Measurements from ENCODE around the gene ENDOV. TPM values are rescaled to one million over a fixed set of nuclear protein-coding genes. Genes with fewer than 3 reads are reported as not detected.

ENDOV gene
- total and polyA plus RNA-seq, 2 of the 13 experiments (the other 11 are each of a cell fraction or from before 2014, with no cell fraction given) = 15.1 to 17.1 TPM

DNA sequence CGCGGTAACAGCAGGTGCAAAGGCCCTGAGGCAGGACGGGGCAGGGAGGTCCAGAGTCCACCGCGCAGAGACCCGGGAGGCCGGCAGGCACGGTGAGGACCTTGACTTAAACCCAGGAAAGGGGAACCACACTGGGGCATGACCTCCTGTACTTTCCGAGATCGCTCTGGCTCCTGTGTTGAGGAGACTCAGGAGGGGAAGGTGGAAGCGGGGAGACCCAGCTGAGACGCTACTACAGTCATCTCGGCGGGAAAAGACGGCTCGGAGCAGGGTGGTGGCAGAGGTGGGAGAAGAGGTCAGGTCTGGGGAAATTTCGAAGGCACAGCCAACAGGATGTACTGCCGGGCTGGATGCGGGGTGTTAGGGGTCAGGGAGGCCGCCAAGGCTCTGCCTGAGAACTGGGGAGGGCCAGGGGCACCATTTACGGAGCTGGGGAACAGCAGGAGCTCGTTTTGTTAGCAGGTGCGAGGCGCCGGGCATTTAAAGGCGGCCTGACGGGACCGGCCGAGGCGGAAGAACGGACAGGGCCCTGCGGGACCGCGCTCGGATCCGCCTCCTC, 39.1 kb downstream of the ENDOV start (continued):
- TF ChIP-seq, protein P1, sequence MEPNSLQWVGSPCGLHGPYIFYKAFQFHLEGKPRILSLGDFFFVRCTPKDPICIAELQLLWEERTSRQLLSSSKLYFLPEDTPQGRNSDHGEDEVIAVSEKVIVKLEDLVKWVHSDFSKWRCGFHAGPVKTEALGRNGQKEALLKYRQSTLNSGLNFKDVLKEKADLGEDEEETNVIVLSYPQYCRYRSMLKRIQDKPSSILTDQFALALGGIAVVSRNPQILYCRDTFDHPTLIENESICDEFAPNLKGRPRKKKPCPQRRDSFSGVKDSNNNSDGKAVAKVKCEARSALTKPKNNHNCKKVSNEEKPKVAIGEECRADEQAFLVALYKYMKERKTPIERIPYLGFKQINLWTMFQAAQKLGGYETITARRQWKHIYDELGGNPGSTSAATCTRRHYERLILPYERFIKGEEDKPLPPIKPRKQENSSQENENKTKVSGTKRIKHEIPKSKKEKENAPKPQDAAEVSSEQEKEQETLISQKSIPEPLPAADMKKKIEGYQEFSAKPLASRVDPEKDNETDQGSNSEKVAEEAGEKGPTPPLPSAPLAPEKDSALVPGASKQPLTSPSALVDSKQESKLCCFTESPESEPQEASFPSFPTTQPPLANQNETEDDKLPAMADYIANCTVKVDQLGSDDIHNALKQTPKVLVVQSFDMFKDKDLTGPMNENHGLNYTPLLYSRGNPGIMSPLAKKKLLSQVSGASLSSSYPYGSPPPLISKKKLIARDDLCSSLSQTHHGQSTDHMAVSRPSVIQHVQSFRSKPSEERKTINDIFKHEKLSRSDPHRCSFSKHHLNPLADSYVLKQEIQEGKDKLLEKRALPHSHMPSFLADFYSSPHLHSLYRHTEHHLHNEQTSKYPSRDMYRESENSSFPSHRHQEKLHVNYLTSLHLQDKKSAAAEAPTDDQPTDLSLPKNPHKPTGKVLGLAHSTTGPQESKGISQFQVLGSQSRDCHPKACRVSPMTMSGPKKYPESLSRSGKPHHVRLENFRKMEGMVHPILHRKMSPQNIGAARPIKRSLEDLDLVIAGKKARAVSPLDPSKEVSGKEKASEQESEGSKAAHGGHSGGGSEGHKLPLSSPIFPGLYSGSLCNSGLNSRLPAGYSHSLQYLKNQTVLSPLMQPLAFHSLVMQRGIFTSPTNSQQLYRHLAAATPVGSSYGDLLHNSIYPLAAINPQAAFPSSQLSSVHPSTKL (CRISPR knock-in tag; IDR thresholded peaks at IDR 0.05) = no peak; the same call in 1 of the 2 replicates
- TF ChIP-seq ATAD3A (CRISPR knock-in tag; IDR thresholded peaks at IDR 0.05) = no peak
- 0 out of 2 replicates have a peak, but pooled peaks have one; percentile 35 for TF ChIP-seq ZBTB7B (CRISPR knock-in tag; IDR thresholded peaks at IDR 0.05)
- TF ChIP-seq BORCS8-MEF2B (CRISPR knock-in tag; IDR thresholded peaks at IDR 0.05) = no peak
- no peak for TF ChIP-seq ZNF777 (CRISPR knock-in tag; IDR thresholded peaks at IDR 0.05)
- no peak for TF ChIP-seq ZBTB33 (CRISPR knock-in tag; IDR thresholded peaks at IDR 0.05)
- TF ChIP-seq ZC3H4 (CRISPR knock-in tag; IDR thresholded peaks at IDR 0.05; ENCODE audit: borderline replicate concordance) = peak; percentile 97; the same call in 1 of the 2 replicates
- no peak for TF ChIP-seq ZNF720 (CRISPR knock-in tag; IDR thresholded peaks at IDR 0.05)
- TF ChIP-seq RAD51 (IDR thresholded peaks at IDR 0.05; ENCODE audit: borderline replicate concordance) = no peak
- TF ChIP-seq, protein P2, sequence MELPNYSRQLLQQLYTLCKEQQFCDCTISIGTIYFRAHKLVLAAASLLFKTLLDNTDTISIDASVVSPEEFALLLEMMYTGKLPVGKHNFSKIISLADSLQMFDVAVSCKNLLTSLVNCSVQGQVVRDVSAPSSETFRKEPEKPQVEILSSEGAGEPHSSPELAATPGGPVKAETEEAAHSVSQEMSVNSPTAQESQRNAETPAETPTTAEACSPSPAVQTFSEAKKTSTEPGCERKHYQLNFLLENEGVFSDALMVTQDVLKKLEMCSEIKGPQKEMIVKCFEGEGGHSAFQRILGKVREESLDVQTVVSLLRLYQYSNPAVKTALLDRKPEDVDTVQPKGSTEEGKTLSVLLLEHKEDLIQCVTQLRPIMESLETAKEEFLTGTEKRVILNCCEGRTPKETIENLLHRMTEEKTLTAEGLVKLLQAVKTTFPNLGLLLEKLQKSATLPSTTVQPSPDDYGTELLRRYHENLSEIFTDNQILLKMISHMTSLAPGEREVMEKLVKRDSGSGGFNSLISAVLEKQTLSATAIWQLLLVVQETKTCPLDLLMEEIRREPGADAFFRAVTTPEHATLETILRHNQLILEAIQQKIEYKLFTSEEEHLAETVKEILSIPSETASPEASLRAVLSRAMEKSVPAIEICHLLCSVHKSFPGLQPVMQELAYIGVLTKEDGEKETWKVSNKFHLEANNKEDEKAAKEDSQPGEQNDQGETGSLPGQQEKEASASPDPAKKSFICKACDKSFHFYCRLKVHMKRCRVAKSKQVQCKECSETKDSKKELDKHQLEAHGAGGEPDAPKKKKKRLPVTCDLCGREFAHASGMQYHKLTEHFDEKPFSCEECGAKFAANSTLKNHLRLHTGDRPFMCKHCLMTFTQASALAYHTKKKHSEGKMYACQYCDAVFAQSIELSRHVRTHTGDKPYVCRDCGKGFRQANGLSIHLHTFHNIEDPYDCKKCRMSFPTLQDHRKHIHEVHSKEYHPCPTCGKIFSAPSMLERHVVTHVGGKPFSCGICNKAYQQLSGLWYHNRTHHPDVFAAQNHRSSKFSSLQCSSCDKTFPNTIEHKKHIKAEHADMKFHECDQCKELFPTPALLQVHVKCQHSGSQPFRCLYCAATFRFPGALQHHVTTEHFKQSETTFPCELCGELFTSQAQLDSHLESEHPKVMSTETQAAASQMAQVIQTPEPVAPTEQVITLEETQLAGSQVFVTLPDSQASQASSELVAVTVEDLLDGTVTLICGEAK (IDR thresholded peaks at IDR 0.05) = no peak
- TF ChIP-seq, protein P2 (CRISPR knock-in tag; IDR thresholded peaks at IDR 0.05) = no peak
- no peak for TF ChIP-seq ZNF883 (CRISPR knock-in tag; IDR thresholded peaks at IDR 0.05; ENCODE audit: not compliant biosample characterization)
- no peak for TF ChIP-seq SRF (IDR thresholded peaks at IDR 0.05; ENCODE audit: low read depth, low read length)
- peak; percentile 77; the same call in 1 of the 2 replicates for TF ChIP-seq MAFG (CRISPR knock-in tag; IDR thresholded peaks at IDR 0.05)
